Heart left ventricle (tissue), 16 donors: ENCODE results near the gene FAM120B. TPM values are rescaled to one million over a fixed set of nuclear protein-coding genes. Genes with fewer than 3 reads are reported as not detected.

Source experiments
- ATAC-seq, 4 donors: fragments of 200-7000 bp; cut with Tn5 transposase; one replicate each; pipeline ENCODE4 v1.9.1; 2020 to 2022; ENCODE audit warnings: moderate library complexity in 4 of 4, mild to moderate bottlenecking in 3 of 4, moderate number of reproducible peaks in 1 of 4
- DNase-seq, 5 donors: peaks; one replicate each; pipeline ENCODE4 v3.0.0-alpha.2; 2020
- H3K27ac ChIP-seq, 12 donors: fragments of 200-600 bp; sonication (generic) in 4 of 12; one replicate each; pipeline versions ENCODE4 v1.5.0 to v1.8.0; 2016 to 2022; ENCODE audit warnings: mild to moderate bottlenecking in 2 of 12
- H3K27me3 ChIP-seq, 9 donors: fragments of 200-600 bp; sonication (generic) in 2 of 9; one replicate each; pipeline versions ENCODE4 v1.5.1 to v1.8.0; 2016 to 2022; ENCODE audit warnings: mild to moderate bottlenecking in 3 of 9
- H3K36me3 ChIP-seq, 9 donors: fragments of 200-600 bp; sonication (generic) in 2 of 9; one replicate each; pipeline versions ENCODE4 v1.5.0 to v1.8.0; 2018 to 2022; ENCODE audit warnings: mild to moderate bottlenecking in 2 of 9
- H3K4me1 ChIP-seq, 12 donors: fragments of 200-600 bp; sonication (generic) in 4 of 12; one replicate each; pipeline versions ENCODE4 v1.5.0 to v1.8.0; 2016 to 2022; ENCODE audit warnings: mild to moderate bottlenecking in 3 of 12
- H3K4me3 ChIP-seq, 12 donors: fragments of 200-600 bp; sonication (generic) in 4 of 12; one replicate each; pipeline versions ENCODE4 v1.5.0 to v1.8.0; 2017 to 2022; ENCODE audit warnings: mild to moderate bottlenecking in 9 of 12, moderate library complexity in 4 of 12
- H3K9me3 ChIP-seq, 12 donors: fragments of 200-600 bp; sonication (generic) in 4 of 12; one replicate each; pipeline versions ENCODE4 v1.5.0 to v1.8.0; 2016 to 2022; ENCODE audit warnings: mild to moderate bottlenecking in 1 of 12
- CTCF ChIP-seq, 12 donors: fragments of 200-600 bp; sonication (generic) in 4 of 12; IDR thresholded peaks; one replicate each; pipeline versions ENCODE4 v1.5.0 to v1.8.0; 2018 to 2022; ENCODE audit warnings: antibody characterized with exemption in 12 of 12, mild to moderate bottlenecking in 5 of 12
- POLR2A ChIP-seq, 2 donors: fragments of 450-650 bp; IDR thresholded peaks; one replicate each; pipeline ENCODE4 v1.6.1; 2017; ENCODE audit warnings: antibody characterized with exemption in 2 of 2, mild to moderate bottlenecking in 2 of 2, moderate library complexity in 2 of 2
- WGBS, 4 donors: extraction: QIAGEN DNeasy Blood & Tissue Kit in 2 of 4; methylation state at CpG; one replicate each; pipeline versions ENCODE4 v1.1.5 to v1.1.7; 2013 to 2018; 5-methylcytosine and 5-hydroxymethylcytosine counted together
- intact Hi-C, 10 donors: fragments of 100-400 bp; cut with DNase I; formaldehyde crosslinking; loops; one replicate each; pipeline versions ENCODE4 v1.11.1 to v1.14.2; 2022
- polyA plus RNA-seq, 2 donors: library from polyadenylated mRNA; stranded (reverse); fragments of 200-250 nt; gene quantifications; one replicate each; pipeline ENCODE4 v1.2.3, GENCODE V29; 2013
- total RNA-seq, 9 donors: library from RNA; depleted of rRNA in 2 of 9; stranded (reverse); fragments of >200 nt in 2 of 9; fragmentation: NEBNext Ultra II Directional in 3 of 9; extraction: Animal tissue kit (Norgen Biotek cat#: 25700) in 3 of 9; gene quantifications; one replicate each; pipeline versions ENCODE4 v1.1.0 to v1.2.4, GENCODE V29; 2016 to 2023
- donor health status: ischemic (EF 13 %, LVEDD 7.1; RV severe dilation, severe dysfunction).
- donor health status: healthy with polysubstance abuse.
- donor health status: DM: no; HTN: yes; CAD: no.
- donor health status: DM: no; HTN: no; CAD: no.
- donor health status: ischemic (EF 25% LVEDD 6.9; RV normal size, moderate dysfunction).
- donor health status: ischemic (EF 25% LVEDD 5.7; RV mildly dilated, moderate dysfunction).
- donor health status: healthy.
- donor health status: DM: yes; HTN: yes; CAD: no.
- donor health status: ischemic (EF 35%, LVEDD 5.7; RV mildly dilated, moderate dysfunction).
- donor health status: nonischemic (EF 11% LVEDD 7.7; RV severe dilation, severe dysfunction).
- donor health status: DM: yes; HTN: yes; CAD: no.
- donor health status: PGD.
- donor health status: ischemic (EF 29% LVEDD 5.4; RV normal size, mild dysfunction).
- donor health status: nonischemic (EF 23%, LVEDD 6.1; RV moderate dilation, normal function).

The FAM120B gene
- total and polyA plus RNA-seq, 11 donors: 6.6 to 29.4 (median 18.5) TPM

- Histone ChIP-seq H3K27ac (no peak overlapping the region), H3K27me3 (no peaks in the 10 kb centered on the region), H3K36me3 (peaks cover 0 to 12% (median 6%) of the 10 kb centered on the region in 9 donors), H3K4me3 (no peak overlapping the region), H3K9me3 (no peaks in the 10 kb centered on the region), H3K4me1 (peaks cover 0 to 16% (median 0%) of the 10 kb centered on the region in 12 donors)
- no peak for TF ChIP-seq CTCF (IDR thresholded peaks at IDR 0.05)
- TF ChIP-seq POLR2A (IDR thresholded peaks at IDR 0.05): no peak
- no peak for DNase-seq
- no peak for ATAC-seq
- intact Hi-C loops: loop anchor here in 1 of 10 donors (10.0 kb wide), 1 partner anchor 547 kb away; no protein-coding TSS in a partner anchor
Measured at GRCh38 chr6:170381562-170381961, 75.0 kb downstream of the FAM120B start.

- Histone ChIP-seq H3K27ac (no peak overlapping the region), H3K9me3 (no peaks in the 10 kb centered on the region), H3K36me3 (peaks cover 0 to 23% (median 13%) of the 10 kb centered on the region in 9 donors), H3K4me1 (peaks cover 0 to 11% (median 0%) of the 10 kb centered on the region in 12 donors), H3K4me3 (no peak overlapping the region), H3K27me3 (no peaks in the 10 kb centered on the region)
- no peak for TF ChIP-seq CTCF (IDR thresholded peaks at IDR 0.05)
- no peak for TF ChIP-seq POLR2A (IDR thresholded peaks at IDR 0.05)
- WGBS, 4 donors: 76 to 88% (median 82%) methylated on average over 8 of the region's 8 CpGs
- DNase-seq (no peak), ATAC-seq (no peak)
- intact Hi-C loops: loop anchor here in 1 of 10 donors (10.0 kb wide), 1 partner anchor 549 kb away; no protein-coding TSS in a partner anchor
Measured at GRCh38 chr6:170383466-170384035, 77.0 kb downstream of the FAM120B start.

- H3K4me1 ChIP-seq: peaks cover 0 to 10% (median 6%) of the 10 kb centered on the region in 12 donors
- 50 to 72% (median 62%) methylated on average over 5 of the region's 5 CpGs for WGBS, 4 donors
- no peak overlapping the region for H3K27ac ChIP-seq
- no peaks in the 10 kb centered on the region for H3K9me3 ChIP-seq
- H3K27me3 ChIP-seq: no peaks in the 10 kb centered on the region
- intact Hi-C loops: loop anchor here in 1 of 10 donors (10.0 kb wide), 1 partner anchor 551 kb away; no protein-coding TSS in a partner anchor
- DNase-seq: no peak
- H3K36me3 ChIP-seq: peaks cover 0 to 42% (median 32%) of the 10 kb centered on the region in 9 donors
- ATAC-seq: peak; percentile 31 to 68 (median 45)
- H3K4me3 ChIP-seq: no peak overlapping the region
- no peak for TF ChIP-seq POLR2A (IDR thresholded peaks at IDR 0.05)
- TF ChIP-seq CTCF (IDR thresholded peaks at IDR 0.05): no peak
Measured at GRCh38 chr6:170385506-170385905, 78.9 kb downstream of the FAM120B start.

- ATAC-seq: no peak
- no peak overlapping the region for H3K27ac ChIP-seq
- 81 to 88% (median 86%) methylated on average over 8 of the region's 8 CpGs for WGBS, 4 donors
- H3K9me3 ChIP-seq: no peaks in the 10 kb centered on the region
- H3K36me3 ChIP-seq: peaks cover 0 to 69% (median 58%) of the 10 kb centered on the region in 9 donors
- H3K27me3 ChIP-seq: no peaks in the 10 kb centered on the region
- H3K4me1 ChIP-seq: peaks cover 0 to 10% (median 6%) of the 10 kb centered on the region in 12 donors
- H3K4me3 ChIP-seq: no peak overlapping the region
- TF ChIP-seq POLR2A (IDR thresholded peaks at IDR 0.05) (no peak), CTCF (IDR thresholded peaks at IDR 0.05) (no peak)
- intact Hi-C loops: loop anchor here in 1 of 10 donors (10.0 kb wide), 1 partner anchor 553 kb away; no protein-coding TSS in a partner anchor
- DNase-seq: no peak
Measured at GRCh38 chr6:170388113-170388512, 81.6 kb downstream of the FAM120B start.
